Ishikawa (cell line): Measurements from ENCODE around the gene CDH23.

Experiments used
- CEBPB ChIP-seq: IDR thresholded peaks from 2 replicates; pipeline ENCODE4 v1.6.1; 2012
- CREB1 ChIP-seq: IDR thresholded peaks from 2 replicates; pipeline ENCODE4 v1.6.1; 2012; ENCODE audit warnings: low read depth
- EGR1 ChIP-seq: IDR thresholded peaks from 2 replicates; pipeline ENCODE4 v1.6.1; 2012
- EP300 ChIP-seq: IDR thresholded peaks from 2 replicates; pipeline ENCODE4 v1.6.1; 2012; ENCODE audit warnings: borderline replicate concordance
- FOXM1 ChIP-seq: IDR thresholded peaks from 2 replicates; pipeline ENCODE4 v1.6.1; 2012; ENCODE audit warnings: low read depth, borderline replicate concordance
- MAX ChIP-seq: IDR thresholded peaks from 2 replicates; pipeline ENCODE4 v1.6.1; 2012
- NFIC ChIP-seq: IDR thresholded peaks from 2 replicates; pipeline ENCODE4 v1.6.1; 2012
- RAD21 ChIP-seq: IDR thresholded peaks from 2 replicates; pipeline ENCODE4 v1.6.1; 2012; ENCODE audit warnings: low read depth
- REST ChIP-seq: IDR thresholded peaks from 2 replicates; pipeline ENCODE4 v1.6.1; 2012; ENCODE audit warnings: low read depth, mild to moderate bottlenecking
- TAF1 ChIP-seq: IDR thresholded peaks from 2 replicates; pipeline ENCODE4 v1.6.1; 2012; ENCODE audit warnings: low read depth, mild to moderate bottlenecking
- TCF12 ChIP-seq: IDR thresholded peaks from 2 replicates; pipeline ENCODE4 v1.6.1; 2012; ENCODE audit warnings: low read depth
- TEAD4 ChIP-seq: IDR thresholded peaks from 2 replicates; pipeline ENCODE4 v1.6.1; 2012
- USF1 ChIP-seq: IDR thresholded peaks from 2 replicates; pipeline ENCODE4 v1.6.1; 2012
- YY1 ChIP-seq: IDR thresholded peaks from 2 replicates; pipeline ENCODE4 v1.6.1; 2012; ENCODE audit warnings: low read depth
- ZBTB7A ChIP-seq: IDR thresholded peaks from 2 replicates; pipeline ENCODE4 v1.6.1; 2012; ENCODE audit warnings: low read depth

Gene CDH23

GRCh38 chr10:71528371-71529206 lies 131.9 kb downstream of the CDH23 start:
- TF ChIP-seq REST (no peak), RAD21 (no peak; the same call in 1 of the 2 replicates), FOXM1 (0 out of 2 replicates have a peak, but pooled peaks have one; percentile 45), CREB1 (no peak), TEAD4 (peak; percentile 59), NFIC (peak; percentile 52; the same call in 1 of the 2 replicates), TCF12 (peak; percentile 62; the same call in 1 of the 2 replicates), ZBTB7A (no peak), TAF1 (no peak), USF1 (no peak), EP300 (peak; percentile 56; the same call in 1 of the 2 replicates), MAX (0 out of 2 replicates have a peak, but pooled peaks have one; percentile 13), YY1 (no peak)

GRCh38 chr10:71529207-71529827 lies 132.6 kb downstream of the CDH23 start:
- no peak for TF ChIP-seq CREB1
- no peak for TF ChIP-seq FOXM1
- no peak for TF ChIP-seq EP300
- no peak for TF ChIP-seq REST
- TF ChIP-seq CEBPB = no peak
- no peak for TF ChIP-seq ZBTB7A

- TF ChIP-seq EP300 (no peak), MAX (no peak), CREB1 (no peak), YY1 (no peak), TAF1 (no peak), REST (no peak), FOXM1 (no peak), TCF12 (no peak)
Observed at GRCh38 chr10:71530781-71531180, 134.1 kb downstream of the CDH23 start.

- no peak for TF ChIP-seq EGR1
- TF ChIP-seq CEBPB = no peak
- TF ChIP-seq YY1 = no peak
- TF ChIP-seq MAX = no peak
- no peak for TF ChIP-seq CREB1
- no peak for TF ChIP-seq FOXM1
- no peak for TF ChIP-seq TEAD4
Observed at GRCh38 chr10:71531485-71532446, 135.0 kb downstream of the CDH23 start.
